Stimulated activated CD8-positive, alpha-beta memory T cell treated with anti-CD3 and anti-CD28 coated beads, Interleukin-12 subunit alpha, Interleukin-12 subunit beta, amount 100 ng/mL, for 24 hours (primary cell): Measurements from ENCODE around the gene POMC.
"Not testable (repeated sequence)": the region's sequence is repeated elsewhere in the genome, so short reads cannot be mapped to it uniquely, and the experiment has no call there.

Source experiments
- DNase-seq: peaks from one replicate; pipeline ENCODE4 v3.0.0-alpha.2; 2020; ENCODE audit errors: extremely low read depth

The POMC gene

DNA sequence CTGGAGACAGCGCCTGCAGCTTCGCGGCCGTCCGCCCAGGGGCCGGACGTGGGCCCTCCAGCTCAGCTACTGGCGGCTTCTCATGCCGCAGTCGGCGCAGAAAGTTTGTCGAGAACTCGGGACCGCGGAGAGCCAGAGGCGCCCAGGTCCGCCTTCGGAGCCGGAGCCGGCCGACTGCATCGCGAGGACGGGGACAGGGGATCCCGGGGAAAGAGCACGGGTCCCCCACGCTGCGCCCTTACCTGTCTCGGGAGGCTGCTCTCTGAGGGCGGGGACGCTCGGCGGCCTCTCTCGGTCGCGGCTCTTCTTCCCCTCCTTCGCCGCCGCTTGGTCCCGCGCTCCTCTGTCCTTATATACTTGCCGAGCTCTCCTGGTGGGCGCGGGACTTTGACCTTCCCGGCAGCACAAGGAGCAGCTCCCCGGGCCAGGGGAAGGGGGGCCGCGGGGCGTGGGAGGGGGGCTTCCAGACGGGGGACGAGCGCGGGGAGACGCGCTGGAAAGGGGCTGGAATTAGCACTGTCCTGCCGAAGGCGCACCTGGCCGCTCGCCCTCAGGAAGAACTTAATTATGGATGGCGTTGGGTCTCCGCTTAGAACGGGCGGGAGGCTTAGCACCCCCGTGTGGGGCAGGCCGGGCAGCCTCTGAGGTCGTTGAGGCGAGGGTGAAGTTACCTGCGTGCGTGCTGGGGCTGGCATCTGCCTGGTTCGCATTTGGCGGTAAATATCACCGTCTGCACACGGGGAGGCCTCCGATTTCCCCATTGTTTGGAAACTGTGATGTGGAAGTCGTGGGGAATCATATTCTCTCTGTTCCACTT is at the start of gene POMC:
Gene POMC, minus strand, starts transcription at position 325 of the 817 bp plus-strand sequence. CDS start 3,808 bp downstream, outside the sequence.
- DNase-seq = no peak

DNA sequence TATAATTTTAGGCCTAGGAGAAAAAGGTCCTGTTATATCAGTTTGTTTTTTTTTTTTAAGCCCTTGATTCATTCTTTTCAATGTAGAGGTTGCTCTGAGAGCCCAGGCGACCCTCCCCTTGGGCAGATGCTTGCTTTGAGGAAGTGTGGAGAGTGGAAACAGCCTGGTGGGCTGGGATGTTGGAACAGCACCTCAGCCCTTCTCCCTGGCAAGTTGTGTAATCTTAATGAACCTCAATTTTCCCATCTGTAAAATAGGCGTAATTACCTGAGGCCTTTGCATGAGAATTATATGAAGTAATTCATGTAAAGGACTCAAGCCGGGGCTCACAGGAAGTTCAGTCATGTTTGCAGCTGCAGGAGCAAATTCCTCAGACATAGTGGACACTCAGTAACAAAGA is 49.7 kb upstream of the POMC start:
- no peak for DNase-seq

DNA sequence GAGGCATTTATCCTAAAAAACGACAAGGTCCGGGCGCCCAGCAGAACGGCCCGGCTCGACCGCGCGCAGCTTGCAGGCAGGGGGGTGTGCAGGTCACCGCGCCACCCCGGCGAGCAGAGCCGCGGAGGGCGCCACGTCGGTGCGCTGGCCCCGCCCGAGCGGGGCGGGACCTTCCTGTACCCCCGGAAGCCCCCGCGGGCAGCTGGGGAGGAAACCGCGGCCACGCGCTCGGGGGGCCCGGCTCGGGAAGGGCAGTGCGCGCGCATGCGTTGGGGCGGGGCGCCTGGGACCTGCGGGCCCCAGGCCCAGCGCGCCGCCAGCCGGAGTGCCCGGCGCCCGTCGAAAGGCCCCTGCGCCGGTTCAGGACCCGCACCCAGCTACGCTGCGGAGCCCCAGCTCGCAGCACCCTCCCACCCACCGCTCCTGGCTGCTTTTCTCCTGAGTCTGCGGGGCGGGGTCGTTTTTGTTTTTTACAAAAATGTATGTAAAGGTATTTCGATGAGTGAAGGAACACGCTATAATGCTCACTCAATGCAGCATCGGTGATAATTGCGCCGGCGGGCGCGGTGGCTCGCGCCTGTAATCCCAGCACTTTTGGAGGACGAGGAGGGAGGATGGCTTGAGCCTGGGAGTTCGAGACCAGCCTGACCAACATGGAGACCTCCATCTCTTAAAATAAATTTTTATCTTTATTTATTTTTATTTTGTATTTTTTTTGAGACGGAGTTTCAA is 47.7 kb upstream of the POMC start:
- DNase-seq = peak; percentile 81

DNA sequence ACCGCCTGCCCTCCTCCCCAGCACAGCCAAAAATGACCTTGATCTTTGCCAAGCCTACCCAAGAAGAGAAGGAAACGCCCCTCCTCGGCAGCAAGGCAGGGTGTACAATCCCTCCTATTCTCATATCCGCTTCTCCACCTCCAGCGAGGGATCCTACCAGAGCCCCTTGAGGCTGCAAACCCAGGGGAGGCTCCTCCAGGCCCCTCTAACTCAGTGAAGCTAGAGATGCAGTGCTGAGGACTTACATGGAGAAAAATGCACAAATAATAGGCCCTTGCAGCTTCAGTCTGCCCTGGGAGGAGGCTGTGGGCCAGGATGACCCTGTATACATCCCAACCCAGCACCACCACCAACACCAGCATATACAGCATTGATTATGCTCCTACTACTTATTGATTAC is 46.9 kb upstream of the POMC start:
- no peak for DNase-seq

DNA sequence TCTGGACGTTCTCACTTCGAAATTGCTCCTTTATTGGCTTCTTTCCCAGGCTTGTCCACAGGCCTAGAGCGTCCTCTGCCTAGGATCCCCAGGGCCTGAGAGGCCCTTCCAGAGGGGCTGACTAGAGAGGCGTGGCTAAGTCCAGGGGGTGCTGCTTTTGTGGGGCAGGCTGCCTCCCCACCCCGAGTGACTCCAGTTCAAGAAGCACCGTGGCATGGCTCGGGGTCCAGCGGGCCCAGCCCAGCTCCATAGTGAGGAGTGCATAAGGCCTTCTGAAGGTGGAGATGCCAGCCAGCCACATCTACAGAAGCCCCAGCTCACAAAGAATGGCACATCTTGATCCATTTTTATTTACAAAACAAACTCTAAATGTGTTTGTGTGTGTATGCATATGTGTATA is 44.8 kb upstream of the POMC start:
- DNase-seq = no peak

DNA sequence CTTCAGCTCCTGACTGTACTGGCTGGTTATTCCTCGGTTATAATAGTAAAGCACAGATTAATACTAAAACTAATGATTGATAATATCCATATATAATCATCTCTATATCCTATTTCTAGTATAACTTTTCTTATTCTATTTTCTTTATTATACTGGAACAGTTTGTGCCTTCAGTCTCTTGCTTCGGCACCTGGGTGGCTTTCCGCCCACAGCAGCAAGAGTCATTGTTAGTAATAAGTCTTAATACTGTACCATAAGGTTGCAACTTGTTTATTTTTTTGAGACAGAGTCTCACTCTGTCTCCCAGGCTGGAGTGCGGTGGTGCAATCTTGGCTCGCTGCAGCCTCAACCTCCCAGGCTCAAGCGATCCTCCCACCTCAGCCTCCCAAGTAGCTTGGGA is 42.5 kb upstream of the POMC start:
- DNase-seq = not testable (repeated sequence)

DNA sequence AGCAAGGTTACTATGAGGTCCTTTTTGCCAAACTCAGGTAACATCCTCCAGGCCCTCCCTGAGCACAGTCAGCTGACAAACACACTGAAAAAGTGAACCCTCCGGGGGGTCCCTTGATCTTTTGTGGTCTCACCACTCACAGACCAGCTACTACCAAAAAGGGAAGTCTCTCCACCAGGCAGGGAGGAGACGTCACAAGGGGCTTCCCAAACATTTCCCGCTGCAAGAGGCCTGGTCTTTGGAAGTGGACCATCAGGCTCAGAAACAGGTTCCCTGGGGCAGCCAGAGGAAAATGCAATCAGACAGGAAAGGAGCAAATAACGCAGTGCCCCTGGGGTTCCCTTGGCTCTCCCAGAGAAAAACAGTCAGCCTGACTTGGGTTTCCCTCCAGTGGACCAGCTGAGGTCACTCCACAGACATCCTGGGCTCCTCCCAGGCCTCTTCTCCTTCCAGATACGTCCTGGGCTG is 38.7 kb upstream of the POMC start:
- DNase-seq = no peak

DNA sequence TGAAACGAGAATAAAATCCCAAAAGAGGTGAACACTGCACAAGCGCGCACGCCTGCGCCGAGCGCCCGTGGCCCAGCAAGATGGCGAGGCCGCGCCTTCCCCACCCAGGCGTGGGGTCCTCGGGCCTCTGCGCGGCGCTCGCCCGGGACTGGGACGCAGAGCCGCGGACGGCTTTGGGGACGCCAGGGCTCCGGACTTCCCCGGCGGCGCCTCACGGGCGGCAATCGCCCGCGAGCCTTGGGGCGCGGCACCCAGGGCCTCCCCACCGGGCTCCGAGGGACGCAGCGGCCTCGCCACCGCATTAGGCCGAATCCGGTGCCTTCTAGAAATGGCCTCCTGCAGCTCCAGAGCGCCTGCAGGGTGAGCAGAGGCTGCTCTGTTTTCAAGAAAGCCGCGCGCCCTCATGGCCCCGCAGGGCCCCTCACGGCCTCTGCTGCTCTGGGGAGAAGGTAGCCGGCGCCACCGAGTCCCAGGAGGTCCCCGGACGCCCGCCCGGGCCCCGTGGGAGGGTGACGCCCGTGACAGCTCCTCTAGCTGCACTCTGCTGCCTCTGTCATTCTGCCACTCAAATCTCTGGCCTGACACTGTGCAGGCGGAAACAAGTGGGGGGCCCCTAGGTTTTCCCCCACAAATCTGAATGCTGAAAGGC is 35.9 kb upstream of the POMC start:
- DNase-seq = no peak

DNA sequence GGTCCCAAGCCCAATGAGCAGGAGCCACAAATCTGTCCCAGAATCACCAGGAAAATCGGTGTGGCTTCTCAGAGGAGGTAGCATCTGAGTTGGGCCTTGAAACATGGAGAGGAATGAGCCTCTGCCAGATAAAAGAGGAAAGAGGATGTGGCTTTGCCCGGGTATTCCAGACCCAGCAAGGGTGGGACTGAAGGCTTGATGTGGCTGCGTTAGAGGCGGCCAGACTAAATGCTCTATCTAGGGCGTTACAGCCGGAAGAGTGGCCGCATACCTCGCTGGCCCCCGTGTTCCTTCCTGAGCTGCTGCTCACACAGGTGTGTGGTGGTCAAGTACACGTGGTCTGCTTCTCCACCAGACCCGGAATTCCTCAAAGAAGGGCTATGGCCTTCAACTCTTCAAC is 33.9 kb upstream of the POMC start:
- DNase-seq = no peak

DNA sequence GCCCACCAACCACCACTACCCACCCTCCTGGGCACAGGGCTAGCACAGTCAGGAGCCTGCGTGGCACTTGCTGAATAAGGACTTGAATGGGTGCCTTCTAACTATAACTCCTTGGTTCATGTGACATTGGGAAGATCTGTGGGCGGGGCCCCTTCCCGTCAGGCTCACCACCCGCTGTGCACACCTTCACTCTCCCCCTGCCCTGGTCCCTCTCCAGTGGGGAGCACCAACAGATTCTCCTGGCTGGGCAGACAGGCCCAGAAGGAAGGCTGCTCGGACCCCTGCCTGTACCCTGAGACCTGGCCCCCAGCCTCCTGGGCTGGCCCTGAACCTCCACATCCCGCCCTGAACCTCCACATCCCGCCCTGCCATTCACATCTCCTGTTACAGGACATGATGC is 33.4 kb upstream of the POMC start:
- no peak for DNase-seq

DNA sequence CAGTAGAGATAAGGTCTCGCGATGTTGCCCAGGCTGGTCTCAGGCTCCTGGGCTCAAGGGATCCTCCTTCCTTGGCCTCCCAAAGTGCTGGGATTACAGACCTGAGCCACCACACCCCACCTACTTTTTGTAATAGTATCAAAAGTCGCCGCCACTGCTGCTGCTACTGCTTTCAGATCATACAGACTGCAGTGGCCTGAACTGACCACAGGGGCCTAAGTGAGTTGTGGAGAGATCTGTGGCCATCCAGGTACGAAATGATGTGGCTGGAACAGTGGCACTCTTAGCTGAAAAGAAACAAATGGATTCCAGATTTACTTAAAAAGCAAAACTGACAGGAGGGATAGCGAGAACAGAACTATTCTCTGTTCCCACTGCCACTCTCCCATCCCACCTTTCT is 32.9 kb upstream of the POMC start:
- no peak for DNase-seq

DNA sequence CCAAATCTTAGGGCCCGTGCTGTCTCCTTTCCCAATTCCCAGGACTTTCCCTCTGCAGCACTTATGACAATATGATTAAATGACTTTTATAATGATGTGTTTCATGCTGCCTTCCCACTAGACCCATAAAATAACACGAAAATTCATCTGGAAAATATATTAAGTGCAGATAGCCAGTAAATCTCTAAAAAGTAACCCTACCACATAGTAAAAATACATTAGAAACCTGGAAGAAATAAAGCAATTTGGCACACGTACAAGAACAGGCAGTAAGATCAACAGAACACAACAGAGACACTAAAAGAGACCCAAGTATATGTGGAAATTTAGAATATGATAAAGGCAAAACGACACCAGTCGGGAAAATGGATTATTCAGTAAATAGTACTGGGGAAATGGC is 30.2 kb upstream of the POMC start:
- no peak for DNase-seq

DNA sequence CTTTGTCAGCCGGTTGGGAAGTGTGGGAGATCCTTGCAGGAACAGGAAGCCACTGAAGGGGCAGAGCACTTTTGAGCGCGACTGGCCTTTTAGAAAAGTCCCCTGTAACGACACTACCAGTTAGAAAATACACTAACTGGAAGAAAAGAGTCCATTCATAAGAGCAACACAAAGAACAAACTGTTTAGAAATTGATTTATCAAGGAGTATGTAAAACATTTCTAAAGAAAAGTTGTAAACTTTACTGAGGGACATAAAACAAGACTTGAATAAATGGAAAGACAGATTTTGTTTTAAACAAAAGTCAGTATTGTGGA is 29.8 kb upstream of the POMC start:
- DNase-seq = no peak

DNA sequence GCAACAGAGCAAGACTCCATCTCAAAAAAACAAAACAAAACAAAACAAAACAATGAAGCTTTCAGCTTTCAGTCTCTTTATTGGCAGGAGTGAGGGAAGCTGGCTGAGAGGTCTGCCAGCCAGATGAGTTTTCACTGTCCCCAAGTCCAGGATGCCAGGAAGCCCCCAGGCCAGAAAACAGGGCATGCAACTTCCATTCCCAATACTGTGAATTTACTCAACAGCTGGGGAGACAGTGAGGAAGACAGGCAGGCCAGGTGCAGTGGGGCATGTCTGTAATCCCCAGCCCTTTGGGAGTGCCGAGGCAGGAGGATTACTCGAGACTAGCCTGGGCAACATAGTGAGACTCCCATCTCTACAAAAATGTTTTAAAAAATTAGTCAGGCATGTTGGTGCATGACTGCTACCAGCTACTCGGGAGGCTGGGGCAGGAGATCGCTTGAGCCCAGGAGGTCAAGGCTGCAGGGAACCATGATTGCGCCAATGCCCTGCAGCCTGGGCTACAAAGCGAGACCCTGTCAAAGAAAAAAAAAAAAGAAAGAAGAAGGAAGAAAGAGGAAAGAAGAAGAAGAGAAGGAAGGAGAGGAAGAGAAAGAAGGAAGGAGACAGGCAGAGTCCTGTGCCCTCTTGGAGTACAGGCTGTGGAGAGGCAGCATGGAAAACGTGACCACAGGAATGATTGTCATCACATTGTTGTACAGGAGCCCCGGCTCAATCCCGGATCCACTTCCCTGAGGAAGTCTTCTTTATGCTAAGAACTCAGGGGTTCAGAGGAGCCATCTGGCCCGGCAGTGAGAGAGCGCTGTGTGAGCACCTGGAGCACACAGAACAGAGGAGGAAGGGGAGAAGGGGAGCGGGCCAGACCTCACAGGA is 29.2 kb upstream of the POMC start:
- DNase-seq = no peak

DNA sequence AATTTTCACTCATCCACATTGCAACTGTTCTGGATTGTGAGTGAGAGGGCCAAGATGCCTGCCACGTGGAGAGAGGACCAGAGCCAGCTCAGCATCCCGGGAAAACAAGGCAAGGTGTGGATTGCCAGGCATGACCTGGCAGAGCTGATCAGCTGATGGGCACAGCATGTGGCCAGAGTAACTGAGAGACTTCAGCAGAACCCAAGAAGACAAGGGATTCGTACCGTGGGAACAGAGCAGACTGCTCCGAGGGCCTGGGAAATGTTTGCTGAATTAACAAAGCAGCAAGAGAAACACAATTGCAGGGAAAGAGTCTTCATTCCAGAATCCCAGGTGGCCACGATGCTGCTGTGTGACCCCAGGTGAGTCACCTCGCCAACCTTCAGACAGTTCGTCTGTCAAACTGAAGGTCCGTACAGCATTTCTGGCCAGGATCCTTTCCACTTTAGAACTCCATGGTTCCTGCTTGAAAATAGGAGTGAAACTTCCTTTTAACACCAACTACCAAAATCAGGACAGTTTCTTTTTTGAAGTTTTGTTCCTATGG is 26.3 kb upstream of the POMC start:
- no peak for DNase-seq

DNA sequence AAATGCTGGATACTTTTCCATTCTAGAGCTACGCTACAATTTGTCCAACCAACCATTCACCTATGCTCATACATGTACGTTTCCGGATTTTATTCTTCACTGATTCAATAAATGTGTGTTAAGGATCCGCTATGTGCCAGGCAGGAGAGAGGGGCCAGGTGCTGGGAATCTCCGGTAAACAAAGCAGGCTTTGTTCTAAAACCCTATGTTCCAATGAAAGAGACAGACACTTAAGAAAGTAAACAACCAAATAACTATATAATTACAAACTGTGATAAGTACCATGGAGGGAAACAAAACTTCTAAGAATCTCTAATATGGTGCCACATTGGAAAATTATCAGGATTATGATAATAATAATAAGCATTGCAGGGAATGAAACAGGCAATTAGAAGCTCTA is 22.2 kb upstream of the POMC start:
- no peak for DNase-seq

DNA sequence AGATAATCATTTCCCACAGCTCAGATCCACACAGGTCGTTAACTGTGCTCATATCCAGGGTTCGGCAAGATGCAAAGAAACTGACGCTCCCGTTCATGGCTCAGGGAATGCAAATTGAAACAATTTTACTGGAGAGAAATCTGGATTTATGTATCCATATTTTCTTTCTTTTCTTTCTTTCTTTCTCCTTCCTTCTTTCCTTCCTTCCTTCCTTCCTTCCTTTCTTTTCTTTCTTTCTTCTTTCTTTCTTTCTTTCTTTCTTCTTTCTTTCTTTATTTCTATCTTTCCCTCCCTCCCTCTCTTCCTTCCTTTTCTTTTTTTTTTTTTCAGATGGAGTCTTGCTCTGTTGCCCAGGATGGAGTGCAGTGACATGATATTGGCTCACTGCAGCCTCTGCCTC is 20.0 kb upstream of the POMC start:
- no peak for DNase-seq

DNA sequence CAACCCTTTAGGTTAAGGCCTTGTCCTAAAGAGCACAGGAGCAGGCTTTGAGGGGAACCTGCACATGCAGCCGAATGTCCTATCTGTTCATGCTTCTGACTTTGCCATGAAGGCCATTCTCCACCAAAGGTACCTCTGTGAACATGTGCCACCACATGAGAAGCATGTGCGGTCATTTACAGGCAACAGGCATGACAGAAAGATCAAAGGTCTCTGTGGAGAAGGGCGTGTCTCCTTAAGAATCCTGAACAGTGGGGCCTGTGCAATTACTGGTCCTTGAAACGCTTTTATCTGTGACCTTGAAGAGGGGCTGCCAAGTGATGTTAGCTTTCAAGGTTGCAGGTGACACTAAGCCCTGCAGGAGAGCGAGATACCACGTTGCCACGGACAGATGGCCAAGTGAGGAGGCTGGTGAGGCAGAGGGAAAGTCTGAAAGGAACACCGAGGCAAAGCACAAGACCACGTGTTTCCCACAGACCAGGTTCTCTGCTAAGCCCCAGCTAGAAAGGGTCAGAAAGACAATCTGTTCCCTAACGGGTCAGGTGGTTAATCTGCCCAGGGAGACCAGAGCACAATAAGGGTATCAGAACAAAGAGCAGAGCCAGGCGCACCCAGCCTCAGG is 19.5 kb upstream of the POMC start:
- no peak for DNase-seq

DNA sequence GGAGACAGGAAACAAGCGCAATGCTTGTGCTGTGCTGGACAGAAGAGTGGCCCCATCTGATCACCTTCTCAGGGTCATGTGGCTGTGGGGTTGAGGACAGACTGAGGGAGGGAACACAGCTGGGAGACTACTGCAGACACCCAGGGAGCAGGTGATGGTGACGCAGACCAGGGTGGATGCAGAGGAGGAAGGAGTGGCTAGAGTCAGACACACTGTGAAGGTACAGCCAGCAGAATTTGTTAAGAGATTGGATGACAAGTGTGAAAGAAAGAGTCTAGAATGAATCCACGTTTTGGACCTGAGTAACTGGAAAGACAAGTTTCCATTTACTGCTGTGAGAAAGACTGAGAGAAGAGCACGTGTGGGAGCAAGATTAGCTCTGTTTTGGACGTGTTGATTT is 15.9 kb upstream of the POMC start:
- no peak for DNase-seq

DNA sequence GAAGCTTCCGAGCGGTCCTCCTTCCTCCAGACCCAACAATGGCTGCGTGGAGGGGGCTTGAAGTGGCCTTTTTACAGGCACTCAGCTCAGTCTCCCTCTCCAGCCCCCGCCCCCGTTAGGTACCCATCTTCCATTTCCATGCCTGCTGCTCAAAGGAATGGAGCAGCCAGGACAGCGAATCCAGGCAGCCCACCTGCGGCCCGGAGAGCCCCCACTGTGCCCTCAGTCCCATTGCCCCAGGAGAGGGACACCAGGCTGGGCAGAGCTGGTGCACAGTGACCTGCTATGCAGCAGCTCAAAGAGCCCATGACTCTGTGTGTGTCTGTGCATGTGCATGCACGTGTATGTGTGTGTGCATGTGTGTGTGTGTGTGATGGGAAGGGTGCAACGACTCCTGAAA is 10.6 kb upstream of the POMC start:
- DNase-seq = no peak

DNA sequence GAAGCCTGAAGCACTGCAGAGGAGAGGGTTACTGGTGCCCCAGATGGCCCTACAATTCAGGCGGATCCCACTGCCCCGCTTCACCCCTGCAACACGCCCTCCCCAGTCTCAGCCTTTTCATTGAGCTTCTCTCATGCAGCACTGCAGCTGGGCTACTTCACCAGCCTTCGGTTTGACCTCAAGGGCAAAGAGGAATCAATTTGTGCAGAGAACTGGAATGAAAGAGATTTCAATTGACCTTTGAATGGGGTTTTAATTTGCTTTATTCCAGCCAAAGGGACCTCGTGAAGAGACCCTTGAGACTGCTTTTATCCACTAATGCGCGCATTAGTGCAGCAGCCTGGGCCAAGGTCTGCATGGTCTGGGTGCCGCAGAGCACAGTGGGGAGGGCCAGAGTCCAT is 8.8 kb upstream of the POMC start:
- no peak for DNase-seq
